ENCODE data around the gene PCDH12. TPM values are rescaled to one million over a fixed set of nuclear protein-coding genes. Genes with fewer than 3 reads are reported as not detected.
A peak's percentile ranks its signal among the peaks of the same experiment; 100 is the strongest.

Gene PCDH12
- total and polyA plus RNA-seq, 2 donors (not counting 1 experiment from before 2014, with no cell fraction given) = 0.01 TPM; not detected in 1

GRCh38 chr5:141960449-141961323 is 2.7 kb upstream of the PCDH12 start:
- POLR2A ChIA-PET = interaction anchor here (1.2 to 1.8 kb wide), 3 partner anchors 8 to 268 kb away, joined by 5 to 11 read pairs (median 7); partner anchors contain the start of genes DELE1 and RNF14
- H3K9me3 ChIP-seq (ENCODE audit: control extremely low read depth in 1 of 3, control insufficient read depth in 2 of 3, insufficient read depth in 1 of 3, low read length in 2 of 3) = no peaks in the 10 kb centered on the region
- intact Hi-C loops (cut with micrococcal nuclease) = loop anchor here (1.0 to 2.0 kb wide), 7 partner anchors 9 to 640 kb away; partner anchors contain the start of genes HDAC3, PCDH1, RELL2 and RNF14
- no peaks in the 10 kb centered on the region for H4K20me1 ChIP-seq (ENCODE audit: control insufficient read depth, insufficient read depth, low read length, poor library complexity, severe bottlenecking)
- CTCF ChIA-PET = interaction anchor here (0.6 to 9.9 kb wide), 55 partner anchors 9 to 1222 kb away, joined by 3 to 198 read pairs (median 4); partner anchors contain the start of genes ARAP3, DELE1, DIAPH1 and FCHSD1
- H3K9me3 Mint-ChIP-seq (ENCODE audit: insufficient read depth) = no peaks in the 10 kb centered on the region
- no peaks in the 10 kb centered on the region for H3K27me3 ChIP-seq (replicated peaks in 1 of 4; ENCODE audit: control extremely low read depth in 1 of 4, control insufficient read depth in 3 of 4, insufficient read depth in 4 of 4, low read length in 3 of 4)
- H3K27me3 Mint-ChIP-seq = no peaks in the 10 kb centered on the region
- H3K4me1 ChIP-seq (ENCODE audit: control insufficient read depth in 2 of 2, insufficient read depth in 2 of 2, low read length in 2 of 2) = peaks cover 10 to 25% of the 10 kb centered on the region in 2 donors
- peaks cover 0 to 2% of the 10 kb centered on the region in 2 experiments for H3K36me3 ChIP-seq (replicated peaks in 1 of 2; ENCODE audit: control extremely low read depth in 1 of 2, control insufficient read depth in 1 of 2, extremely low read depth in 1 of 2, insufficient read depth in 2 of 2, low read length in 1 of 2)
- H2AFZ ChIP-seq (ENCODE audit: insufficient read depth, low read depth, low read length, poor library complexity, severe bottlenecking) = peak overlapping the region; percentile 23
- peak; percentile 80 for TF ChIP-seq CTCF (IDR thresholded peaks at IDR 0.05)
- no peak for TF ChIP-seq EZH2 (IDR thresholded peaks at IDR 0.05; ENCODE audit: borderline replicate concordance, insufficient read depth, low read depth, low read length, poor library complexity, severe bottlenecking)
- H3K9ac ChIP-seq (ENCODE audit: low read length) = no peak overlapping the region
- peak overlapping the region; percentile 73 for H3K27ac Mint-ChIP-seq
- peak overlapping the region in 1 of 5 experiments; percentile 2 for H3K4me3 ChIP-seq (ENCODE audit: control extremely low read depth in 1 of 5, extremely low read depth in 1 of 5, insufficient read depth in 1 of 5, low read depth in 2 of 5, low read length in 4 of 5)
- DNase-seq (peak; percentile 93), ATAC-seq (ENCODE audit: low read depth) (peak; percentile 97)
- peak overlapping the region in 1 of 2 donors; percentile 18 for H3K27ac ChIP-seq (ENCODE audit: low read length in 2 of 2)
- peak overlapping the region; percentile 29 for H3K4me3 Mint-ChIP-seq
- 43% methylated on average over 8 of the region's 14 CpGs for WGBS (ENCODE audit: insufficient coverage)
- peaks cover 17% of the 10 kb centered on the region for H3K4me1 Mint-ChIP-seq
- peak overlapping the region; percentile 65 for H3K4me2 ChIP-seq (replicated peaks; ENCODE audit: low read depth, low read length, poor library complexity, severe bottlenecking)
- no peaks in the 10 kb centered on the region for H3K79me2 ChIP-seq (ENCODE audit: control insufficient read depth, insufficient read depth, low read length)
